HEK293 (cell line): Measurements from ENCODE around the gene HS6ST3.
A peak's percentile ranks its signal among the peaks of the same experiment; 100 is the strongest.

ENCODE experiments used
- CTCF ChIA-PET: fragments of 350-600 bp; formaldehyde crosslinking; extraction: SDS; loops from one replicate; lab custom pipeline; 2021; ENCODE audit warnings: antibody characterized with exemption; lab: Yijun Ruan, JAX
- POLR2A ChIA-PET: fragments of 300-600 bp; formaldehyde crosslinking; extraction: SDS; loops from one replicate; lab custom pipeline; 2020; ENCODE audit warnings: antibody characterized with exemption, inconsistent platforms; lab: Yijun Ruan, JAX
- H3K27ac ChIP-seq: fragments of 200-500 bp; sonication (Bioruptor generic); 2 replicates; pipeline ENCODE4 v1.5.1; 2014; ENCODE audit warnings: low read depth, low read length, control low read depth, inconsistent platforms; ENCODE audit errors: extremely low read depth
- H3K36me3 ChIP-seq, 2 experiments: fragments of 200-500 bp in 1 of 2; sonication (Bioruptor generic) in 1 of 2; 1 replicate in 1 of 2; 2 replicates in 1 of 2; pipeline ENCODE4 v1.5.1; 2014 to 2017; ENCODE audit warnings: inconsistent platforms in 2 of 2, low read length in 2 of 2; ENCODE audit not compliant: control insufficient read depth in 2 of 2, insufficient read depth in 1 of 2
- H3K4me1 ChIP-seq: fragments of 200-500 bp; sonication (Bioruptor generic); 2 replicates; pipeline ENCODE4 v1.5.1; 2014; ENCODE audit warnings: mild to moderate bottlenecking, low read length, inconsistent platforms; ENCODE audit not compliant: control insufficient read depth, insufficient read depth
- H3K4me3 ChIP-seq: 2 replicates; pipeline ENCODE4 v1.5.1; 2011; ENCODE audit warnings: low read depth, mild to moderate bottlenecking, control low read depth, low read length, moderate library complexity
- H3K9me3 ChIP-seq: fragments of 200-500 bp; sonication (Bioruptor generic); 2 replicates; pipeline ENCODE4 v1.5.1; 2014; ENCODE audit warnings: low read depth, low read length, inconsistent platforms; ENCODE audit not compliant: control insufficient read depth, insufficient read depth
- EGR2 ChIP-seq: fragments of 450-650 bp; formaldehyde crosslinking; IDR thresholded peaks from 2 replicates; pipeline ENCODE4 v1.5.1; 2016; ENCODE audit warnings: low read depth, missing biosample characterization, missing genetic modification characterization
- GLI4 ChIP-seq: fragments of 450-650 bp; formaldehyde crosslinking; IDR thresholded peaks from 2 replicates; pipeline ENCODE4 v1.5.1; 2016; ENCODE audit warnings: missing biosample characterization, missing genetic modification characterization
- GLIS1 ChIP-seq: fragments of 450-650 bp; formaldehyde crosslinking; IDR thresholded peaks from 2 replicates; pipeline ENCODE4 v1.5.1; 2016; ENCODE audit warnings: missing biosample characterization, missing genetic modification characterization
- GLIS2 ChIP-seq: fragments of 450-650 bp; formaldehyde crosslinking; IDR thresholded peaks from 2 replicates; pipeline ENCODE4 v1.5.1; 2016; ENCODE audit warnings: missing biosample characterization, missing genetic modification characterization
- IKZF3 ChIP-seq: fragments of 450-650 bp; IDR thresholded peaks from 2 replicates; pipeline ENCODE4 v1.5.0; 2018; ENCODE audit warnings: missing biosample characterization, mild to moderate bottlenecking, missing genetic modification characterization, moderate library complexity
- SP2 ChIP-seq: fragments of 450-650 bp; formaldehyde crosslinking; IDR thresholded peaks from 2 replicates; pipeline ENCODE4 v1.5.1; 2016; ENCODE audit warnings: missing biosample characterization, missing genetic modification characterization
- SP3 ChIP-seq: fragments of 450-650 bp; formaldehyde crosslinking; IDR thresholded peaks from 2 replicates; pipeline ENCODE4 v1.5.1; 2016; ENCODE audit warnings: missing biosample characterization, missing genetic modification characterization
- TRIM28 ChIP-seq: IDR thresholded peaks from 2 replicates; pipeline ENCODE4 v1.6.1; 2011; ENCODE audit warnings: low read length, control low read depth, borderline replicate concordance
- ZBTB17 ChIP-seq: fragments of 450-650 bp; formaldehyde crosslinking; IDR thresholded peaks from 2 replicates; pipeline ENCODE4 v1.5.1; 2016; ENCODE audit warnings: missing biosample characterization, missing genetic modification characterization
- ZBTB20 ChIP-seq: fragments of 450-650 bp; formaldehyde crosslinking; IDR thresholded peaks from 2 replicates; pipeline ENCODE4 v1.5.1; 2016; ENCODE audit warnings: missing biosample characterization, missing genetic modification characterization
- ZEB2 ChIP-seq: fragments of 450-650 bp; formaldehyde crosslinking; IDR thresholded peaks from 2 replicates; pipeline ENCODE4 v1.5.1; 2016; ENCODE audit warnings: missing biosample characterization, missing genetic modification characterization
- ZFHX2 ChIP-seq: fragments of 450-650 bp; formaldehyde crosslinking; conservative IDR thresholded peaks from 2 replicates; pipeline ENCODE4 v1.5.1; 2016; ENCODE audit warnings: missing biosample characterization, missing genetic modification characterization
- ZFP37 ChIP-seq: fragments of 450-650 bp; formaldehyde crosslinking; IDR thresholded peaks from 2 replicates; pipeline ENCODE4 v1.5.1; 2016; ENCODE audit warnings: missing biosample characterization, missing genetic modification characterization
- ZIC2 ChIP-seq: fragments of 450-650 bp; formaldehyde crosslinking; IDR thresholded peaks from 2 replicates; pipeline ENCODE4 v1.5.1; 2016; ENCODE audit warnings: missing biosample characterization, missing genetic modification characterization
- ZNF138 ChIP-seq: fragments of 450-650 bp; formaldehyde crosslinking; IDR thresholded peaks from 2 replicates; pipeline ENCODE4 v1.5.1; 2016; ENCODE audit warnings: missing biosample characterization, missing genetic modification characterization, borderline replicate concordance
- ZNF341 ChIP-seq: fragments of 450-650 bp; formaldehyde crosslinking; IDR thresholded peaks from 2 replicates; pipeline ENCODE4; 2016; ENCODE audit warnings: low read depth, missing biosample characterization, missing genetic modification characterization
- ZNF394 ChIP-seq: fragments of 450-650 bp; formaldehyde crosslinking; IDR thresholded peaks from 2 replicates; pipeline ENCODE4 v1.5.1; 2016; ENCODE audit warnings: missing biosample characterization, missing genetic modification characterization, mild to moderate bottlenecking, moderate library complexity, borderline replicate concordance
- ZNF501 ChIP-seq: fragments of 450-650 bp; formaldehyde crosslinking; IDR thresholded peaks from 2 replicates; pipeline ENCODE4 v1.5.1; 2016; ENCODE audit warnings: missing biosample characterization, missing genetic modification characterization
- ZNF549 ChIP-seq: fragments of 450-650 bp; IDR thresholded peaks from 2 replicates; pipeline ENCODE4 v1.5.1; 2018; ENCODE audit warnings: missing biosample characterization, missing genetic modification characterization, mild to moderate bottlenecking, inconsistent platforms, moderate library complexity
- ZNF561 ChIP-seq: fragments of 450-650 bp; IDR thresholded peaks from 2 replicates; pipeline ENCODE4 v1.5.1; 2018; ENCODE audit warnings: missing biosample characterization, missing genetic modification characterization, borderline replicate concordance
- ZNF629 ChIP-seq: fragments of 450-650 bp; formaldehyde crosslinking; IDR thresholded peaks from 2 replicates; pipeline ENCODE4 v1.5.1; 2017; ENCODE audit warnings: missing biosample characterization, missing genetic modification characterization
- ZNF830 ChIP-seq: fragments of 450-650 bp; IDR thresholded peaks from 2 replicates; pipeline ENCODE4 v1.5.0; 2018; ENCODE audit warnings: missing biosample characterization, missing genetic modification characterization, low read depth, mild to moderate bottlenecking, moderate library complexity
- ZNF837 ChIP-seq: fragments of 450-650 bp; formaldehyde crosslinking; IDR thresholded peaks from 2 replicates; pipeline ENCODE4 v1.5.1; 2016; ENCODE audit warnings: missing biosample characterization, missing genetic modification characterization
- ZSCAN30 ChIP-seq: fragments of 450-650 bp; IDR thresholded peaks from 2 replicates; pipeline ENCODE4 v1.5.1; 2018; ENCODE audit warnings: missing biosample characterization, mild to moderate bottlenecking, missing genetic modification characterization, moderate library complexity
- ZXDB ChIP-seq: fragments of 450-650 bp; formaldehyde crosslinking; IDR thresholded peaks from 2 replicates; pipeline ENCODE4 v1.5.1; 2016; ENCODE audit warnings: missing biosample characterization, missing genetic modification characterization
- TF ChIP-seq, protein P1 (sequence below): fragments of 450-650 bp; formaldehyde crosslinking; IDR thresholded peaks from 2 replicates; pipeline ENCODE4 v1.5.1; 2017; ENCODE audit warnings: missing biosample characterization, missing genetic modification characterization
- TF ChIP-seq, protein P2 (sequence below): fragments of 450-650 bp; formaldehyde crosslinking; IDR thresholded peaks from 2 replicates; pipeline ENCODE4 v1.5.1; 2016; ENCODE audit warnings: missing biosample characterization, missing genetic modification characterization
- TF ChIP-seq, protein P3 (sequence below): fragments of 450-650 bp; formaldehyde crosslinking; IDR thresholded peaks from 2 replicates; pipeline ENCODE4 v1.5.1; 2016; ENCODE audit warnings: missing biosample characterization, missing genetic modification characterization
- TF ChIP-seq, protein P4 (sequence below): fragments of 450-650 bp; formaldehyde crosslinking; optimal IDR thresholded peaks from 2 replicates; pipeline ENCODE3; 2016; ENCODE audit warnings: missing biosample characterization, mild to moderate bottlenecking, missing genetic modification characterization
- TF ChIP-seq, protein P5 (sequence below): fragments of 450-650 bp; formaldehyde crosslinking; IDR thresholded peaks from 2 replicates; pipeline ENCODE4 v1.5.1; 2016; ENCODE audit warnings: missing biosample characterization, missing genetic modification characterization

HS6ST3 gene

DNA sequence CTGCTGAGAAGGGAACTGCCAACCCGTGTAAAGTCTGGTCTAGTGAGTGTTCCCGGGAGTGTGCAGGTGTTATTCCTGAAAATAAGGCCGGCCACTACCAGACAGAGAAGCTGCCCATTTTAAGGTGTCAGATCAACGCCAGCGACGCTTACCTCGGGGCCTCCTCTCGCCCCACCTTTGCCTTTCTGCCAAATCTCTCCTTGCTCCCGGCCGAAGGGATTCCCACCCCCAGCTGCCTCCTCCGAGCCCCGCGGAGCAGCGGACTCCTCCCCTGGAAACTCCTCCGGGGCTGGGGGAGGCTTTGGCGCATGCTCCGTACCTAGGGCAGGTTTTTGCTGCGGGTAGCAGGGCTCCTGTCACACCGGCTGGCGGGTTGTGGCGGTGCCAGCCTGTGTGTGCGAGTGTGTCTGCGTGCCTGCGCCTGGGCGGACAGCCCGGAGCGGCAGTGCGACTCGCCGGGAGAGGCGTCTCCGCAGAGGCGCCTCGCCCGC lies at the start of gene HS6ST3:
TSS of gene HS6ST3 (plus strand) at position 359 of the 491 bp plus-strand sequence.
- Histone ChIP-seq H3K4me1 (peaks cover 5% of the 10 kb centered on the region), H3K36me3 (no peaks in the 10 kb centered on the region), H3K27ac (peak within 1 kb of the TSS; percentile 60; the same call in 1 of the 2 replicates), H3K9me3 (no peaks in the 10 kb centered on the region), H3K4me3 (peak within 1 kb of the TSS; percentile 53)
- ChIA-PET POLR2A (no interaction called here), CTCF (interaction anchor here (0.6 to 0.7 kb wide), 2 partner anchors 36 to 186 kb away, joined by 3 read pairs; no protein-coding TSS in a partner anchor)
- TF ChIP-seq, protein P1, sequence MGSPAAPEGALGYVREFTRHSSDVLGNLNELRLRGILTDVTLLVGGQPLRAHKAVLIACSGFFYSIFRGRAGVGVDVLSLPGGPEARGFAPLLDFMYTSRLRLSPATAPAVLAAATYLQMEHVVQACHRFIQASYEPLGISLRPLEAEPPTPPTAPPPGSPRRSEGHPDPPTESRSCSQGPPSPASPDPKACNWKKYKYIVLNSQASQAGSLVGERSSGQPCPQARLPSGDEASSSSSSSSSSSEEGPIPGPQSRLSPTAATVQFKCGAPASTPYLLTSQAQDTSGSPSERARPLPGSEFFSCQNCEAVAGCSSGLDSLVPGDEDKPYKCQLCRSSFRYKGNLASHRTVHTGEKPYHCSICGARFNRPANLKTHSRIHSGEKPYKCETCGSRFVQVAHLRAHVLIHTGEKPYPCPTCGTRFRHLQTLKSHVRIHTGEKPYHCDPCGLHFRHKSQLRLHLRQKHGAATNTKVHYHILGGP: no peak
- peak; percentile 62 for TF ChIP-seq ZIC2 (tag by site-specific recombination)
- TF ChIP-seq ZNF341: peak; percentile 84
- TF ChIP-seq, protein P2, sequence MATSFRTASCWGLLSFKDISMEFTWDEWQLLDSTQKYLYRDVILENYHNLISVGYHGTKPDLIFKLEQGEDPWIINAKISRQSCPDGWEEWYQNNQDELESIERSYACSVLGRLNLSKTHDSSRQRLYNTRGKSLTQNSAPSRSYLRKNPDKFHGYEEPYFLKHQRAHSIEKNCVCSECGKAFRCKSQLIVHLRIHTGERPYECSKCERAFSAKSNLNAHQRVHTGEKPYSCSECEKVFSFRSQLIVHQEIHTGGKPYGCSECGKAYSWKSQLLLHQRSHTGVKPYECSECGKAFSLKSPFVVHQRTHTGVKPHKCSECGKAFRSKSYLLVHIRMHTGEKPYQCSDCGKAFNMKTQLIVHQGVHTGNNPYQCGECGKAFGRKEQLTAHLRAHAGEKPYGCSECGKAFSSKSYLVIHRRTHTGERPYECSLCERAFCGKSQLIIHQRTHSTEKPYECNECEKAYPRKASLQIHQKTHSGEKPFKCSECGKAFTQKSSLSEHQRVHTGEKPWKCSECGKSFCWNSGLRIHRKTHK: no peak
- TF ChIP-seq TRIM28: 0 out of 2 replicates have a peak, but pooled peaks have one; percentile 28
- peak; percentile 46 for TF ChIP-seq ZFHX2 (tag by site-specific recombination)
- TF ChIP-seq SP2 (tag by site-specific recombination): peak; percentile 68
- peak; percentile 52; the same call in 1 of the 2 replicates for TF ChIP-seq SP3 (tag by site-specific recombination)
- peak; percentile 83 for TF ChIP-seq ZSCAN30
- TF ChIP-seq, protein P3, sequence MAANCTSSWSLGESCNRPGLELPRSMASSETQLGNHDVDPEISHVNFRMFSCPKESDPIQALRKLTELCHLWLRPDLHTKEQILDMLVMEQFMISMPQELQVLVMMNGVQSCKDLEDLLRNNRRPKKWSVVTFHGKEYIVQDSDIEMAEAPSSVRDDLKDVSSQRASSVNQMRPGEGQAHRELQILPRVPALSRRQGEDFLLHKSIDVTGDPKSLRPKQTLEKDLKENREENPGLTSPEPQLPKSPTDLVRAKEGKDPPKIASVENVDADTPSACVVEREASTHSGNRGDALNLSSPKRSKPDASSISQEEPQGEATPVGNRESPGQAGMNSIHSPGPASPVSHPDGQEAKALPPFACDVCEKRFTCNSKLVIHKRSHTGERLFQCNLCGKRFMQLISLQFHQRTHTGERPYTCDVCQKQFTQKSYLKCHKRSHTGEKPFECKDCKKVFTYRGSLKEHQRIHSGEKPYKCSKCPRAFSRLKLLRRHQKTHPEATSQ: no peak
- peak; percentile 80 for TF ChIP-seq GLIS1 (tag by site-specific recombination)
- TF ChIP-seq ZNF138 (tag by site-specific recombination): no peak
- TF ChIP-seq IKZF3 (tag by site-specific recombination): peak; percentile 86
- TF ChIP-seq ZNF629 (tag by site-specific recombination): 0 out of 2 replicates have a peak, but pooled peaks have one; percentile 23
- TF ChIP-seq ZNF837 (tag by site-specific recombination): no peak
- TF ChIP-seq ZBTB17: peak; percentile 40; the same call in 1 of the 2 replicates
- peak; percentile 92 for TF ChIP-seq ZBTB20
- TF ChIP-seq ZNF394 (tag by site-specific recombination): peak; percentile 60; the same call in 1 of the 2 replicates
- peak; percentile 60; the same call in 1 of the 2 replicates for TF ChIP-seq ZEB2 (tag by site-specific recombination)
- TF ChIP-seq GLIS2 (tag by site-specific recombination): peak; percentile 91
- TF ChIP-seq, protein P4, sequence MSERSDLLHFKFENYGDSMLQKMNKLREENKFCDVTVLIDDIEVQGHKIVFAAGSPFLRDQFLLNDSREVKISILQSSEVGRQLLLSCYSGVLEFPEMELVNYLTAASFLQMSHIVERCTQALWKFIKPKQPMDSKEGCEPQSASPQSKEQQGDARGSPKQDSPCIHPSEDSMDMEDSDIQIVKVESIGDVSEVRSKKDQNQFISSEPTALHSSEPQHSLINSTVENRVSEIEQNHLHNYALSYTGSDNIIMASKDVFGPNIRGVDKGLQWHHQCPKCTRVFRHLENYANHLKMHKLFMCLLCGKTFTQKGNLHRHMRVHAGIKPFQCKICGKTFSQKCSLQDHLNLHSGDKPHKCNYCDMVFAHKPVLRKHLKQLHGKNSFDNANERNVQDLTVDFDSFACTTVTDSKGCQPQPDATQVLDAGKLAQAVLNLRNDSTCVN: peak; percentile 78
- TF ChIP-seq ZFP37 (tag by site-specific recombination): 0 out of 2 replicates have a peak, but pooled peaks have one; percentile 51
- no peak for TF ChIP-seq ZNF549 (tag by site-specific recombination)
- peak; percentile 88 for TF ChIP-seq ZXDB (tag by site-specific recombination)
- TF ChIP-seq, protein P5, sequence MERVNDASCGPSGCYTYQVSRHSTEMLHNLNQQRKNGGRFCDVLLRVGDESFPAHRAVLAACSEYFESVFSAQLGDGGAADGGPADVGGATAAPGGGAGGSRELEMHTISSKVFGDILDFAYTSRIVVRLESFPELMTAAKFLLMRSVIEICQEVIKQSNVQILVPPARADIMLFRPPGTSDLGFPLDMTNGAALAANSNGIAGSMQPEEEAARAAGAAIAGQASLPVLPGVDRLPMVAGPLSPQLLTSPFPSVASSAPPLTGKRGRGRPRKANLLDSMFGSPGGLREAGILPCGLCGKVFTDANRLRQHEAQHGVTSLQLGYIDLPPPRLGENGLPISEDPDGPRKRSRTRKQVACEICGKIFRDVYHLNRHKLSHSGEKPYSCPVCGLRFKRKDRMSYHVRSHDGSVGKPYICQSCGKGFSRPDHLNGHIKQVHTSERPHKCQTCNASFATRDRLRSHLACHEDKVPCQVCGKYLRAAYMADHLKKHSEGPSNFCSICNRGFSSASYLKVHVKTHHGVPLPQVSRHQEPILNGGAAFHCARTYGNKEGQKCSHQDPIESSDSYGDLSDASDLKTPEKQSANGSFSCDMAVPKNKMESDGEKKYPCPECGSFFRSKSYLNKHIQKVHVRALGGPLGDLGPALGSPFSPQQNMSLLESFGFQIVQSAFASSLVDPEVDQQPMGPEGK (tag by site-specific recombination): peak; percentile 83
- TF ChIP-seq EGR2: 0 out of 2 replicates have a peak, but pooled peaks have one; percentile 20
- TF ChIP-seq ZNF501 (tag by site-specific recombination): peak; percentile 74; the same call in 1 of the 2 replicates
- no peak for TF ChIP-seq ZNF830 (tag by site-specific recombination)
- TF ChIP-seq GLI4: no peak
- 0 out of 2 replicates have a peak, but pooled peaks have one; percentile 87 for TF ChIP-seq ZNF561 (tag by site-specific recombination)
